ENCODE data around the gene MUTYH. TPM values are rescaled to one million over a fixed set of nuclear protein-coding genes. Genes with fewer than 3 reads are reported as not detected.

The MUTYH gene
- total RNA-seq, 2 donors from 2014 or later, result 17.0 to 65.0 TPM

- DNase-seq, result no peak
- Histone ChIP-seq H3K9ac (ENCODE audit: low read depth in 2 of 2, low read length in 2 of 2) (no peak overlapping the region), H3K4me1 (no peaks in the 10 kb centered on the region), H3K27me3 (no peaks in the 10 kb centered on the region), H3K9me3 (no peaks in the 10 kb centered on the region), H3K4me3 (no peak overlapping the region), H3K36me3 (no peaks in the 10 kb centered on the region), H3K27ac (no peak overlapping the region)
- TF ChIP-seq CTCF (IDR thresholded peaks at IDR 0.05), result no peak
- intact Hi-C loops (cut with DNase I), result loop anchor here (10.0 kb wide), 1 partner anchor 216 kb away; no protein-coding TSS in a partner anchor
Observed at GRCh38 chr1:45348966-45349677, 8.9 kb upstream of the MUTYH start.

- no peaks in the 10 kb centered on the region for H3K9me3 ChIP-seq
- TF ChIP-seq CTCF (IDR thresholded peaks at IDR 0.05), result no peak
- no peaks in the 10 kb centered on the region for H3K36me3 ChIP-seq
- intact Hi-C loops (cut with DNase I), result loop anchor here (10.0 kb wide), 1 partner anchor 216 kb away; no protein-coding TSS in a partner anchor
- no peak for DNase-seq
- no peaks in the 10 kb centered on the region for H3K27me3 ChIP-seq
- no peak overlapping the region for H3K9ac ChIP-seq (ENCODE audit: low read depth in 2 of 2, low read length in 2 of 2)
- no peaks in the 10 kb centered on the region for H3K4me1 ChIP-seq
- H3K27ac ChIP-seq, result no peak overlapping the region
- H3K4me3 ChIP-seq, result no peak overlapping the region
Observed at GRCh38 chr1:45348609-45348965, 8.3 kb upstream of the MUTYH start.

- Histone ChIP-seq H3K4me1 (no peaks in the 10 kb centered on the region), H3K4me3 (no peak overlapping the region), H3K36me3 (no peaks in the 10 kb centered on the region), H3K27me3 (no peaks in the 10 kb centered on the region), H3K9ac (ENCODE audit: low read depth in 2 of 2, low read length in 2 of 2) (no peak overlapping the region), H3K9me3 (no peaks in the 10 kb centered on the region), H3K27ac (no peak overlapping the region)
- intact Hi-C loops (cut with DNase I), result loop anchor here (10.0 kb wide), 1 partner anchor 217 kb away; no protein-coding TSS in a partner anchor
- TF ChIP-seq CTCF (IDR thresholded peaks at IDR 0.05), result no peak
- no peak for DNase-seq
Observed at GRCh38 chr1:45348020-45348419, 7.8 kb upstream of the MUTYH start.

GRCh38 chr1:45346473-45346872, 6.2 kb upstream of the MUTYH start:
- intact Hi-C loops (cut with DNase I), result loop anchor here (10.0 kb wide), 1 partner anchor 218 kb away; no protein-coding TSS in a partner anchor
- Histone ChIP-seq H3K9me3 (no peaks in the 10 kb centered on the region), H3K27ac (no peak overlapping the region), H3K9ac (ENCODE audit: low read depth in 2 of 2, low read length in 2 of 2) (no peak overlapping the region), H3K36me3 (no peaks in the 10 kb centered on the region), H3K4me1 (peaks cover under 1% of the 10 kb centered on the region), H3K27me3 (no peaks in the 10 kb centered on the region), H3K4me3 (no peak overlapping the region)
- no peak for DNase-seq
- no peak for TF ChIP-seq CTCF (IDR thresholded peaks at IDR 0.05)

- H3K36me3 ChIP-seq, result no peaks in the 10 kb centered on the region
- H3K9ac ChIP-seq (ENCODE audit: low read depth in 2 of 2, low read length in 2 of 2), result no peak overlapping the region
- no peaks in the 10 kb centered on the region for H3K27me3 ChIP-seq
- H3K27ac ChIP-seq, result no peak overlapping the region
- no peak overlapping the region for H3K4me3 ChIP-seq
- no peaks in the 10 kb centered on the region for H3K9me3 ChIP-seq
- intact Hi-C loops (cut with DNase I), result loop anchor here (10.0 kb wide), 1 partner anchor 220 kb away; no protein-coding TSS in a partner anchor
- TF ChIP-seq CTCF (IDR thresholded peaks at IDR 0.05), result no peak
- no peak for DNase-seq
- H3K4me1 ChIP-seq, result peaks cover 9% of the 10 kb centered on the region
Observed at GRCh38 chr1:45345014-45345413, 4.8 kb upstream of the MUTYH start.
